Body of pancreas (tissue), 4 donors: ENCODE data around the gene GPRC6A.

Experiments
- POLR2A ChIP-seq, 3 donors: fragments of 450-650 bp; IDR thresholded peaks; one replicate each; pipeline ENCODE4 v1.6.1; 2016; ENCODE audit warnings: antibody characterized with exemption in 3 of 3, mild to moderate bottlenecking in 2 of 3
- TF ChIP-seq, protein P1 (sequence below), 7 experiments: fragments of 450-650 bp in 4 of 7; fragments of 200-600 bp in 3 of 7; sonication (generic) in 3 of 7; IDR thresholded peaks; one replicate each; pipeline ENCODE4 v1.5.1; 2016 to 2019; ENCODE audit warnings: antibody characterized with exemption in 7 of 7

DNA sequence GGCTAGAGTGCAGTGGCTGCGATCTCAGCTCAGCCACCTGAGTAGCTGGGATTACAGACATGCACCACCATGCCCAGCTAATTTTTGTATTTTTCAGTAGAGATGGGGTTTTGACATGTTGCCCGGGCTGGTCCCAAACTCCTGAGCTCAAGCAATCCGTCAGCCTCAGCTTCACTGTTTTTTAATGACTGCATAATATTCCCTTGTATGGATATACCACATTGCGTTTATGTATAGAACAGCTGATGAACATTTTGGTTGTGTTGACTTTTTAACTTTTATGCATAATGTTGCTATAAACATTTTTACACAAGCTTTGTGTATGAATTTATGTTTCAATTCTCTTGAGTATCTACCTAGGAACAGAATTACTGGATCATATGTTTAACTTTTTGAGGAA lies 43.9 kb upstream of the GPRC6A start:
- TF ChIP-seq, protein P1, sequence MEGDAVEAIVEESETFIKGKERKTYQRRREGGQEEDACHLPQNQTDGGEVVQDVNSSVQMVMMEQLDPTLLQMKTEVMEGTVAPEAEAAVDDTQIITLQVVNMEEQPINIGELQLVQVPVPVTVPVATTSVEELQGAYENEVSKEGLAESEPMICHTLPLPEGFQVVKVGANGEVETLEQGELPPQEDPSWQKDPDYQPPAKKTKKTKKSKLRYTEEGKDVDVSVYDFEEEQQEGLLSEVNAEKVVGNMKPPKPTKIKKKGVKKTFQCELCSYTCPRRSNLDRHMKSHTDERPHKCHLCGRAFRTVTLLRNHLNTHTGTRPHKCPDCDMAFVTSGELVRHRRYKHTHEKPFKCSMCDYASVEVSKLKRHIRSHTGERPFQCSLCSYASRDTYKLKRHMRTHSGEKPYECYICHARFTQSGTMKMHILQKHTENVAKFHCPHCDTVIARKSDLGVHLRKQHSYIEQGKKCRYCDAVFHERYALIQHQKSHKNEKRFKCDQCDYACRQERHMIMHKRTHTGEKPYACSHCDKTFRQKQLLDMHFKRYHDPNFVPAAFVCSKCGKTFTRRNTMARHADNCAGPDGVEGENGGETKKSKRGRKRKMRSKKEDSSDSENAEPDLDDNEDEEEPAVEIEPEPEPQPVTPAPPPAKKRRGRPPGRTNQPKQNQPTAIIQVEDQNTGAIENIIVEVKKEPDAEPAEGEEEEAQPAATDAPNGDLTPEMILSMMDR (IDR thresholded peaks at IDR 0.05) = no peak
- no peak for TF ChIP-seq POLR2A (IDR thresholded peaks at IDR 0.05)
